OCI-LY7 (cell line): ENCODE measurements around the gene SETD7.

Experiments
- CTCF ChIP-seq: fragments of 200-600 bp; sonication (generic); conservative IDR thresholded peaks from 2 replicates; pipeline ENCODE4 v1.5.1; 2014; ENCODE audit warnings: mild to moderate bottlenecking, antibody characterized with exemption, low read length, moderate library complexity, mixed read lengths
- EZH2phosphoT487 ChIP-seq: fragments of 200-600 bp; sonication (generic); IDR thresholded peaks from 2 replicates; pipeline ENCODE4 v1.6.1; 2018; ENCODE audit warnings: low read depth, borderline replicate concordance, mild to moderate bottlenecking, mixed run types, antibody characterized with exemption, low read length, moderate library complexity, mixed read lengths

GRCh38 chr4:139562839-139563238, 6.8 kb upstream of the SETD7 start:
- no peak for TF ChIP-seq CTCF
- no peak for TF ChIP-seq EZH2phosphoT487
